ENCODE data around the gene SPRR2B. TPM values are rescaled to one million over a fixed set of nuclear protein-coding genes. Genes with fewer than 3 reads are reported as not detected.

Gene SPRR2B
- total and polyA plus RNA-seq, 9 donors = 1.1 to 4.9 (median 2.8) TPM; not detected in 3

Small RNAs within 50 kb of the gene (small RNA-seq; reads per million reads assigned to genes)
- not detected for gene AL356867.1

Other genes starting within 250 kb of the SPRR2B start
- gene LCE1A, start 244.1 kb downstream of the SPRR2B start, total RNA-seq = not detected
- gene LCE1A, start 244.1 kb downstream of the SPRR2B start, polyA plus RNA-seq = not detected
- not detected for gene LCE6A, start 228.8 kb downstream of the SPRR2B start, total RNA-seq
- gene LCE6A, start 228.8 kb downstream of the SPRR2B start, polyA plus RNA-seq = not detected
- gene LCE7A, start 211.6 kb downstream of the SPRR2B start, total RNA-seq = not detected
- not detected for gene LCE7A, start 211.6 kb downstream of the SPRR2B start, polyA plus RNA-seq
- under 1 TPM in 1 of 7 donors, not detected in 6; 0.35 TPM for gene SMCP, start 193.3 kb downstream of the SPRR2B start, total RNA-seq
- gene SMCP, start 193.3 kb downstream of the SPRR2B start, polyA plus RNA-seq = under 1 TPM in 1 of 2 donors, not detected in 1; 0.18 TPM
- not detected for gene IVL, start 163.1 kb downstream of the SPRR2B start, total RNA-seq
- not detected for gene IVL, start 163.1 kb downstream of the SPRR2B start, polyA plus RNA-seq
- not detected for gene SPRR5, start 124.4 kb downstream of the SPRR2B start, total RNA-seq
- not detected for gene SPRR5, start 124.4 kb downstream of the SPRR2B start, polyA plus RNA-seq
- not detected for gene SPRR4, start 101.0 kb downstream of the SPRR2B start, total RNA-seq
- not detected for gene SPRR4, start 101.0 kb downstream of the SPRR2B start, polyA plus RNA-seq
- gene SPRR1A, start 87.5 kb downstream of the SPRR2B start, total RNA-seq = not detected
- gene SPRR1A, start 87.5 kb downstream of the SPRR2B start, polyA plus RNA-seq = not detected
- gene SPRR3, start 69.9 kb downstream of the SPRR2B start, total RNA-seq = under 1 TPM in 1 of 7 donors, not detected in 6; 0.85 TPM
- gene SPRR3, start 69.9 kb downstream of the SPRR2B start, polyA plus RNA-seq = not detected
- not detected for gene SPRR1B, start 40.4 kb downstream of the SPRR2B start, total RNA-seq
- gene SPRR1B, start 40.4 kb downstream of the SPRR2B start, polyA plus RNA-seq = not detected
- under 1 TPM in 2 of 7 donors, not detected in 5; 0.32 to 0.45 TPM for gene SPRR2D, start 30.5 kb downstream of the SPRR2B start, total RNA-seq
- gene SPRR2D, start 30.5 kb downstream of the SPRR2B start, polyA plus RNA-seq = 1 to 10 TPM in 1 of 2 donors, under 1 TPM in 1; 0.27 to 1.1 TPM
- gene SPRR2A, start 14.1 kb downstream of the SPRR2B start, total RNA-seq = under 1 TPM in 2 of 7 donors, not detected in 5; 0.55 to 0.59 TPM
- gene SPRR2A, start 14.1 kb downstream of the SPRR2B start, polyA plus RNA-seq = under 1 TPM; 0.21 to 0.52 TPM
- 1 to 10 TPM in 3 of 7 donors, under 1 TPM in 1, not detected in 3; 0.63 to 1.5 (median 1.2) TPM for gene SPRR2E, start 22.9 kb upstream of the SPRR2B start, total RNA-seq
- 1 to 10 TPM; 1.3 to 1.5 TPM for gene SPRR2E, start 22.9 kb upstream of the SPRR2B start, polyA plus RNA-seq
- gene SPRR2F, start 41.9 kb upstream of the SPRR2B start, total RNA-seq = 10 to 100 TPM; 12.7 to 93.3 (median 62.3) TPM
- 100 to 1,000 TPM in 1 of 2 donors, 10 to 100 TPM in 1; 54.7 to 109 TPM for gene SPRR2F, start 41.9 kb upstream of the SPRR2B start, polyA plus RNA-seq
- not detected for gene SPRR2G, start 79.3 kb upstream of the SPRR2B start, total RNA-seq
- not detected for gene SPRR2G, start 79.3 kb upstream of the SPRR2B start, polyA plus RNA-seq
- gene LELP1, start 131.8 kb upstream of the SPRR2B start, total RNA-seq = not detected
- not detected for gene LELP1, start 131.8 kb upstream of the SPRR2B start, polyA plus RNA-seq
- 1 to 10 TPM in 1 of 7 donors, not detected in 6; 1.3 TPM for gene PRR9, start 146.0 kb upstream of the SPRR2B start, total RNA-seq
- gene PRR9, start 146.0 kb upstream of the SPRR2B start, polyA plus RNA-seq = under 1 TPM in 1 of 2 donors, not detected in 1; 0.13 TPM
- under 1 TPM in 1 of 7 donors, not detected in 6; 0.25 TPM for gene LORICRIN, start 188.1 kb upstream of the SPRR2B start, total RNA-seq
- gene LORICRIN, start 188.1 kb upstream of the SPRR2B start, polyA plus RNA-seq = under 1 TPM in 1 of 2 donors, not detected in 1; 0.07 TPM
- gene PGLYRP3, start 241.3 kb upstream of the SPRR2B start, total RNA-seq = not detected
- not detected for gene PGLYRP3, start 241.3 kb upstream of the SPRR2B start, polyA plus RNA-seq